SK-N-SH (cell line): ENCODE measurements around the gene AHCTF1. TPM values are rescaled to one million over a fixed set of nuclear protein-coding genes. Genes with fewer than 3 reads are reported as not detected.

Experiments
- CTCF ChIA-PET: fragments of 300-600, 350-600 bp; formaldehyde crosslinking; extraction: SDS; loops from one replicate; lab custom pipeline; 2021; lab: Yijun Ruan, JAX
- POLR2A ChIA-PET: fragments of 350-600 bp; sonication (Branson Sonifier 250); formaldehyde crosslinking; extraction: SDS; loops from one replicate; lab custom pipeline; 2020; ENCODE audit warnings: antibody characterized with exemption, inconsistent platforms; lab: Yijun Ruan, JAX
- DNase-seq: peaks from one replicate; pipeline ENCODE4 v3.0.0; 2012
- H2AFZ ChIP-seq: fragments of 200-600 bp; sonication (generic); 2 replicates; pipeline ENCODE4 v1.8.1; 2016; ENCODE audit warnings: antibody characterized with exemption, mild to moderate bottlenecking, low read depth
- H3F3A ChIP-seq: fragments of 200-600 bp; sonication (generic); replicated peaks from 2 replicates; pipeline ENCODE3; 2016; ENCODE audit warnings: antibody characterized with exemption, mild to moderate bottlenecking; ENCODE audit not compliant: insufficient read depth
- H3K27ac ChIP-seq, 2 experiments: fragments of 200-500 bp in 1 of 2; fragments of 200-600 bp in 1 of 2; sonication (Bioruptor generic) in 1 of 2; sonication (generic), shearing (Covaris generic) in 1 of 2; 2 replicates each; pipeline versions ENCODE4 v1.5.1 to v1.6.1; 2014 to 2016; ENCODE audit warnings: low read depth in 2 of 2, inconsistent platforms in 1 of 2, low read length in 1 of 2, mild to moderate bottlenecking in 1 of 2, mixed read lengths in 1 of 2
- H3K27me3 ChIP-seq: fragments of 200-600 bp; sonication (generic), shearing (Covaris generic); 2 replicates; pipeline ENCODE4 v1.6.1; 2016; ENCODE audit warnings: mixed run types; ENCODE audit not compliant: insufficient read depth
- H3K36me3 ChIP-seq, 2 experiments: fragments of 200-500 bp in 1 of 2; fragments of 200-600 bp in 1 of 2; sonication (Bioruptor generic) in 1 of 2; sonication (generic) in 1 of 2; replicated peaks in 1 of 2; 2 replicates each; pipeline versions ENCODE3 to v1.5.1; 2014 to 2016; ENCODE audit warnings: low read length in 1 of 2, mild to moderate bottlenecking in 1 of 2; ENCODE audit not compliant: insufficient read depth in 2 of 2, control insufficient read depth in 1 of 2
- H3K4me1 ChIP-seq, 2 experiments: fragments of 200-500 bp in 1 of 2; fragments of 200-600 bp in 1 of 2; sonication (Bioruptor generic) in 1 of 2; sonication (generic), shearing (Covaris generic) in 1 of 2; 2 replicates each; pipeline versions ENCODE4 v1.5.1 to v1.6.1; 2014 to 2016; ENCODE audit warnings: low read depth in 1 of 2, low read length in 1 of 2, mixed run types in 1 of 2; ENCODE audit not compliant: insufficient read depth in 2 of 2, control insufficient read depth in 1 of 2
- H3K4me2 ChIP-seq: fragments of 200-600 bp; sonication (generic), shearing (Covaris generic); 2 replicates; pipeline ENCODE4 v1.6.1; 2017; ENCODE audit warnings: mixed run types
- H3K4me3 ChIP-seq, 2 experiments: fragments of 200-500 bp in 1 of 2; fragments of 200-600 bp in 1 of 2; sonication (Bioruptor generic) in 1 of 2; sonication (generic), shearing (Covaris generic) in 1 of 2; 2 replicates each; pipeline versions ENCODE4 v1.5.1 to v1.8.1; 2014 to 2016; ENCODE audit warnings: low read depth in 2 of 2, inconsistent platforms in 1 of 2, low read length in 1 of 2, mild to moderate bottlenecking in 1 of 2, mixed read lengths in 1 of 2, moderate library complexity in 1 of 2
- H3K79me2 ChIP-seq: fragments of 200-600 bp; sonication (generic); 2 replicates; pipeline ENCODE4 v1.8.1; 2017; ENCODE audit warnings: mild to moderate bottlenecking; ENCODE audit not compliant: insufficient read depth
- H3K9ac ChIP-seq: fragments of 200-600 bp; sonication (generic); 2 replicates; pipeline ENCODE4 v1.6.1; 2017; ENCODE audit warnings: mixed run types
- H3K9me2 ChIP-seq: fragments of 200-600 bp; sonication (generic); 2 replicates; pipeline ENCODE4 v1.6.1; 2017; ENCODE audit warnings: mixed run types
- H3K9me3 ChIP-seq: fragments of 200-600 bp; sonication (generic); 2 replicates; pipeline ENCODE4 v1.6.1; 2017; ENCODE audit warnings: mixed run types, mild to moderate bottlenecking, moderate library complexity
- H4K20me1 ChIP-seq: fragments of 200-600 bp; sonication (generic); 2 replicates; pipeline ENCODE4 v1.6.1; 2017; ENCODE audit warnings: mild to moderate bottlenecking, mixed run types; ENCODE audit not compliant: insufficient read depth
- CHD2 ChIP-seq: fragments of 150-350 bp; IDR thresholded peaks from 2 replicates; pipeline ENCODE4 v1.6.1; 2018; ENCODE audit warnings: low read length; ENCODE audit not compliant: partially characterized antibody
- EP300 ChIP-seq, 2 experiments: IDR thresholded peaks; 2 replicates each; pipeline versions ENCODE4 v1.4.0 to v1.6.1; 2012; ENCODE audit warnings: borderline replicate concordance in 1 of 2, low read depth in 1 of 2, low read length in 1 of 2
- FOSL2 ChIP-seq: IDR thresholded peaks from 2 replicates; pipeline ENCODE4 v1.4.0; 2012; ENCODE audit warnings: low read depth, mild to moderate bottlenecking, moderate library complexity, borderline replicate concordance
- FOXJ3 ChIP-seq: sonication (generic); formaldehyde crosslinking; IDR thresholded peaks from 2 replicates; pipeline ENCODE4 v1.5.1; 2020; ENCODE audit warnings: mild to moderate bottlenecking, missing genetic modification reagents
- GABPA ChIP-seq: IDR thresholded peaks from 2 replicates; pipeline ENCODE4 v1.4.0; 2012; ENCODE audit warnings: low read depth, mild to moderate bottlenecking
- GATA2 ChIP-seq: sonication (generic); formaldehyde crosslinking; IDR thresholded peaks from 2 replicates; pipeline ENCODE4 v1.5.0; 2020; ENCODE audit warnings: mild to moderate bottlenecking, missing genetic modification reagents
- NFIC ChIP-seq: IDR thresholded peaks from 2 replicates; pipeline ENCODE4 v1.4.0; 2012; ENCODE audit warnings: borderline replicate concordance
- NRF1 ChIP-seq: IDR thresholded peaks from 2 replicates; pipeline ENCODE4 v1.6.1; 2012; ENCODE audit warnings: low read depth, mild to moderate bottlenecking, low read length
- RCOR1 ChIP-seq: fragments of 150-350 bp; IDR thresholded peaks from 2 replicates; pipeline ENCODE4 v1.6.1; 2017; ENCODE audit warnings: antibody characterized with exemption, low read length
- WGBS: methylation state at CpG from one replicate; pipeline ENCODE4 v1.1.6; 2017; ENCODE audit warnings: low lambda C conversion rate; 5-methylcytosine and 5-hydroxymethylcytosine counted together
- polyA plus RNA-seq, 3 experiments: library from polyadenylated mRNA; depleted of rRNA; stranded (reverse); fragments of >200 nt; gene quantifications; 2 replicates each; pipeline ENCODE4 v1.2.3, GENCODE V29; 2012
- TF ChIP-seq, protein P1 (sequence below): IDR thresholded peaks from 2 replicates; pipeline ENCODE4 v1.4.0; 2012; ENCODE audit warnings: low read depth, borderline replicate concordance
- TF ChIP-seq, protein P2 (sequence below): IDR thresholded peaks from 2 replicates; pipeline ENCODE4 v1.6.1; 2012; ENCODE audit warnings: mild to moderate bottlenecking, low read depth, low read length, moderate library complexity
- TF ChIP-seq, protein P3 (sequence below): IDR thresholded peaks from 2 replicates; pipeline ENCODE4 v1.4.0; 2012; ENCODE audit warnings: low read depth, borderline replicate concordance

AHCTF1 gene
- polyA plus RNA-seq, 1 of the 3 experiments (the other 2 are of a cell fraction), result 8.5 TPM

DNA sequence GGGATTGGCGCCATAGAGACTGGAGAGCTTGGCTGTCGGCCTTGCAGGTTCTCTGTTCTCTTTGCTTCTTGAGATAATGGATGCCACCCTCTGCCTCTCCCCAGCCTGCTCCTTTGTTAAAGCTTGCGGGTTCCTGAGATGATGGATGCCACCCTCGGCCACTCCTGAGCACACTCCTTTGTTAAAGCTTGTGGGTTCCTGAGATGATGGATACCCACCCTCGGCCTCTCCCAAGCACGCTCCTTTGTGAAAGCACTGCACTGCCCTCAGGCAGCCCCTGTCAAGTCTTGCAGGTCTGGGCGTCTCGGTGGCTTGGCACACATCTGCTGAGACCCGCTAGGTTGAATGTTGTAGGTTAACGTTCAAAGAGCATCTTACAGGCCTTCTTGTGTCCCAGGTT, 131.0 kb downstream of the AHCTF1 start:
- DNase-seq, result no peak
- WGBS, result 79% methylated on average over 10 of the region's 10 CpGs
- no peaks in the 10 kb centered on the region for H4K20me1 ChIP-seq
- H3K36me3 ChIP-seq, result no peaks in the 10 kb centered on the region
- H3K4me2 ChIP-seq, result no peak overlapping the region
- no peak overlapping the region for H3K4me3 ChIP-seq
- TF ChIP-seq, protein P1, sequence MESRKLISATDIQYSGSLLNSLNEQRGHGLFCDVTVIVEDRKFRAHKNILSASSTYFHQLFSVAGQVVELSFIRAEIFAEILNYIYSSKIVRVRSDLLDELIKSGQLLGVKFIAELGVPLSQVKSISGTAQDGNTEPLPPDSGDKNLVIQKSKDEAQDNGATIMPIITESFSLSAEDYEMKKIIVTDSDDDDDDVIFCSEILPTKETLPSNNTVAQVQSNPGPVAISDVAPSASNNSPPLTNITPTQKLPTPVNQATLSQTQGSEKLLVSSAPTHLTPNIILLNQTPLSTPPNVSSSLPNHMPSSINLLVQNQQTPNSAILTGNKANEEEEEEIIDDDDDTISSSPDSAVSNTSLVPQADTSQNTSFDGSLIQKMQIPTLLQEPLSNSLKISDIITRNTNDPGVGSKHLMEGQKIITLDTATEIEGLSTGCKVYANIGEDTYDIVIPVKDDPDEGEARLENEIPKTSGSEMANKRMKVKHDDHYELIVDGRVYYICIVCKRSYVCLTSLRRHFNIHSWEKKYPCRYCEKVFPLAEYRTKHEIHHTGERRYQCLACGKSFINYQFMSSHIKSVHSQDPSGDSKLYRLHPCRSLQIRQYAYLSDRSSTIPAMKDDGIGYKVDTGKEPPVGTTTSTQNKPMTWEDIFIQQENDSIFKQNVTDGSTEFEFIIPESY, result no peak
- ChIA-PET CTCF (interaction anchor here (0.6 kb wide), 1 partner anchor 143 kb away, joined by 3 read pairs; no protein-coding TSS in a partner anchor), POLR2A (no interaction called here)
- H3K4me1 ChIP-seq, result peaks cover 0 to 6% of the 10 kb centered on the region in 2 experiments; a peak in 1 of 4 replicates
- H3K9ac ChIP-seq, result no peak overlapping the region
- no peaks in the 10 kb centered on the region for H3K79me2 ChIP-seq
- no peaks in the 10 kb centered on the region for H3K9me2 ChIP-seq
- no peaks in the 10 kb centered on the region for H3K27me3 ChIP-seq
- H2AFZ ChIP-seq, result no peak overlapping the region
- no peak overlapping the region for H3K27ac ChIP-seq
- no peaks in the 10 kb centered on the region for H3K9me3 ChIP-seq
- H3F3A ChIP-seq, result no peaks in the 10 kb centered on the region

DNA sequence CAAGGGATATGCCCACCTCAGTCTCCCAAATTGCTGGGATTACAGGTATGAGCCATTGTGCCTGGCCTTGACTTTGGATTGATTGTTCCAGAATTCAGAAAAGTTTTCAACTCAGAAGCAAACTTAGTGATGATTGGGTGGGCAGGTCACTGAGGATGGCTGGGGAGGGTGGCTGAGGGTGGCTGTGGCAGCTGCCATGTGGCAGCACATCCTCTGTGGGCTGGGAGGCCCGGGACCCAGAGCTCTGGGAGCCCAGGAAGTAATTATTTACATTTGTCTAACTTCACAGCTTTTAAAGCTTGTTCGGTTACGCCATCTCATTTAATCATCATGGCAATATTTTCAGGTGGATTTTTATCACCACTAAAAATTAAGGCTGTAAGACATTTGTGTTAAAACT, 131.4 kb downstream of the AHCTF1 start:
- Histone ChIP-seq H3K9me2 (no peaks in the 10 kb centered on the region), H3K4me3 (no peak overlapping the region), H3K36me3 (no peaks in the 10 kb centered on the region), H3K9me3 (no peaks in the 10 kb centered on the region), H3K4me2 (no peak overlapping the region), H3K27ac (no peak overlapping the region), H3K9ac (no peak overlapping the region), H2AFZ (no peak overlapping the region), H4K20me1 (no peaks in the 10 kb centered on the region), H3K79me2 (no peaks in the 10 kb centered on the region), H3F3A (no peaks in the 10 kb centered on the region), H3K4me1 (peaks cover 0 to 6% of the 10 kb centered on the region in 2 experiments; a peak in 1 of 4 replicates), H3K27me3 (no peaks in the 10 kb centered on the region)
- TF ChIP-seq FOSL2, result no peak
- TF ChIP-seq EP300 (IDR thresholded peaks at IDR 0.05; ENCODE audit: borderline replicate concordance in 1 of 2, low read depth in 1 of 2, low read length in 1 of 2), result no peak
- WGBS, result 55% methylated on average over 3 of the region's 3 CpGs
- ChIA-PET POLR2A (no interaction called here), CTCF (interaction anchor here (0.6 kb wide), 1 partner anchor 144 kb away, joined by 3 read pairs; no protein-coding TSS in a partner anchor)
- DNase-seq, result no peak

DNA sequence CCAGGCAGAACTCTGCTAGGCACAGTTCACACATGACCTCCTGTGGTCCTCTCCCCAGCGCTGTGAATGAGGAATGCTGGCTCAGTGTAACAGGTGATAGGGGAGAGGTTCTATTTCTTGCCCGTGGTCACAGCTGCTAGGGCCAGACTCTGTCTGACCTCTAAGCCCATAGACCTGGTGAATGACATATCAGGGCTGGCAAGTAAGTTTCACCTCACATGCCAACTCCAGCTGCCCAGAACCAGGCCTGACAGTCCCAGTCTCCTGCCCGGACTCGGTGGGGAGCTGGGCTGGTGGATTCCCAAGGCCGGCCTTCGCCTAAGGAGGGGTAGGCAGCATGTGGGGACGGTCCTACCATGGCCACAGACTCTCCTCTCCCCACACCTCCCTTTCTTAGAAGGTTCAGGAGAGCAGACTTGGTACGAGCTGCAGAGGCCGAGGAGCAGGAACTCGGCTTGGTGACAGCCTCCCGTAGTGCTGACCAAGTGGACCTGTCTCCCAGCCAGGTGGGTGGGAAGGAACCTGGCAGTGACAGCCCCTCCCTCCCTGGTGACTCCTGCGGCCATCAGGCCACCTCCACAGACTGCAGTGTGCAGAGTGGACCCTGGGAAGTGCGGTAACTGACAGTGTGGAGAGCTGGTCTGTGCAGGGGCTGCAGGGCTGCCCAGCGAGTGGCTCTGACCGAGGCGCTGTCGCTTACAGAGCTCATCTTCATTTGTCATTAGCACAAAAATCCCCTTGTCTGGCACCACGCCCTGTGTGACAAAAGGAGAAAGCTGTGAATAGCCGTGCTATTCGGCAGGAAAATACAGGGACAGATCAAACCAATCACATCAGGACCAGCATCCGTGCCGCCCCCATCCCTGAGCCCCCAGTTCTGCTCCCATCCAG, 132.9 kb downstream of the AHCTF1 start:
- Histone ChIP-seq H3K27ac (no peak overlapping the region), H3K9me2 (no peaks in the 10 kb centered on the region), H3K4me1 (peaks cover 0 to 11% of the 10 kb centered on the region in 2 experiments; a peak in 2 of 4 replicates), H4K20me1 (no peaks in the 10 kb centered on the region), H3K9ac (no peak overlapping the region), H3K36me3 (no peaks in the 10 kb centered on the region), H3K4me3 (no peak overlapping the region), H3K79me2 (no peaks in the 10 kb centered on the region), H3K27me3 (no peaks in the 10 kb centered on the region), H3F3A (no peaks in the 10 kb centered on the region), H2AFZ (no peak overlapping the region), H3K4me2 (no peak overlapping the region), H3K9me3 (no peaks in the 10 kb centered on the region)
- ChIA-PET POLR2A (no interaction called here), CTCF (no interaction called here)
- no peak for DNase-seq
- WGBS, result 80% methylated on average over 8 of the region's 22 CpGs
- TF ChIP-seq, protein P2, sequence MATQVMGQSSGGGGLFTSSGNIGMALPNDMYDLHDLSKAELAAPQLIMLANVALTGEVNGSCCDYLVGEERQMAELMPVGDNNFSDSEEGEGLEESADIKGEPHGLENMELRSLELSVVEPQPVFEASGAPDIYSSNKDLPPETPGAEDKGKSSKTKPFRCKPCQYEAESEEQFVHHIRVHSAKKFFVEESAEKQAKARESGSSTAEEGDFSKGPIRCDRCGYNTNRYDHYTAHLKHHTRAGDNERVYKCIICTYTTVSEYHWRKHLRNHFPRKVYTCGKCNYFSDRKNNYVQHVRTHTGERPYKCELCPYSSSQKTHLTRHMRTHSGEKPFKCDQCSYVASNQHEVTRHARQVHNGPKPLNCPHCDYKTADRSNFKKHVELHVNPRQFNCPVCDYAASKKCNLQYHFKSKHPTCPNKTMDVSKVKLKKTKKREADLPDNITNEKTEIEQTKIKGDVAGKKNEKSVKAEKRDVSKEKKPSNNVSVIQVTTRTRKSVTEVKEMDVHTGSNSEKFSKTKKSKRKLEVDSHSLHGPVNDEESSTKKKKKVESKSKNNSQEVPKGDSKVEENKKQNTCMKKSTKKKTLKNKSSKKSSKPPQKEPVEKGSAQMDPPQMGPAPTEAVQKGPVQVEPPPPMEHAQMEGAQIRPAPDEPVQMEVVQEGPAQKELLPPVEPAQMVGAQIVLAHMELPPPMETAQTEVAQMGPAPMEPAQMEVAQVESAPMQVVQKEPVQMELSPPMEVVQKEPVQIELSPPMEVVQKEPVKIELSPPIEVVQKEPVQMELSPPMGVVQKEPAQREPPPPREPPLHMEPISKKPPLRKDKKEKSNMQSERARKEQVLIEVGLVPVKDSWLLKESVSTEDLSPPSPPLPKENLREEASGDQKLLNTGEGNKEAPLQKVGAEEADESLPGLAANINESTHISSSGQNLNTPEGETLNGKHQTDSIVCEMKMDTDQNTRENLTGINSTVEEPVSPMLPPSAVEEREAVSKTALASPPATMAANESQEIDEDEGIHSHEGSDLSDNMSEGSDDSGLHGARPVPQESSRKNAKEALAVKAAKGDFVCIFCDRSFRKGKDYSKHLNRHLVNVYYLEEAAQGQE, result no peak
- TF ChIP-seq FOSL2 (no peak), EP300 (IDR thresholded peaks at IDR 0.05; ENCODE audit: borderline replicate concordance in 1 of 2, low read depth in 1 of 2, low read length in 1 of 2) (no peak), CHD2 (no peak), RCOR1 (no peak), NRF1 (no peak), FOXJ3 (CRISPR knock-in tag) (no peak), GABPA (no peak), GATA2 (CRISPR knock-in tag) (no peak), NFIC (no peak)
- TF ChIP-seq, protein P3, sequence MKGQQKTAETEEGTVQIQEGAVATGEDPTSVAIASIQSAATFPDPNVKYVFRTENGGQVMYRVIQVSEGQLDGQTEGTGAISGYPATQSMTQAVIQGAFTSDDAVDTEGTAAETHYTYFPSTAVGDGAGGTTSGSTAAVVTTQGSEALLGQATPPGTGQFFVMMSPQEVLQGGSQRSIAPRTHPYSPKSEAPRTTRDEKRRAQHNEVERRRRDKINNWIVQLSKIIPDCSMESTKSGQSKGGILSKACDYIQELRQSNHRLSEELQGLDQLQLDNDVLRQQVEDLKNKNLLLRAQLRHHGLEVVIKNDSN, result no peak
